ENCODE measurements around the gene GBA3.

Gene GBA3

DNA sequence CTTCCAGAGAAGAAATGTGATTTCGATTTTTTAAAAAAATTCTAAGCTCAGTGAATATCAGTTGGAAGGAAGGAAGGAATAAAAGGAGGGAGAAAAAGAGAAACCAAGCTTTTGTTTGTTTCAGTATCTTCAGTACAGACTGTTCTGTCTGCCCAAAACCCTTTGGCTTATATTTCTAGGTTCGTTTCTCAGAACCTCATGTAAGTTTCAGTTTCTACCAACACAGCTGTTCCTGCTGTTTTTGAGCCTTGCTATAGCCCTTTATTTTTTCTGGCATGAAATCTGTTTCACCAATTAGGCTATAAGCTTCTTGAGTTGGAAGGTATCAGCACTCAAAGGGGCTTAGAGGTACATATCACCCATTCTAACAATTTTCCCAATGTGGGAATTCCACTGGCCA, 157.9 kb downstream of the GBA3 start:
- DNase-seq (ENCODE audit: low spot score): no peak
- H3K27me3 Mint-ChIP-seq (ENCODE audit: low read depth): no peaks in the 10 kb centered on the region
- no peak overlapping the region for H3K4me3 Mint-ChIP-seq
- no peaks in the 10 kb centered on the region for H3K9me3 Mint-ChIP-seq
- H3K27ac Mint-ChIP-seq: no peak overlapping the region
- H3K36me3 Mint-ChIP-seq (ENCODE audit: low read depth): no peaks in the 10 kb centered on the region
- peaks cover 3% of the 10 kb centered on the region for H3K4me1 Mint-ChIP-seq (ENCODE audit: low read depth)

DNA sequence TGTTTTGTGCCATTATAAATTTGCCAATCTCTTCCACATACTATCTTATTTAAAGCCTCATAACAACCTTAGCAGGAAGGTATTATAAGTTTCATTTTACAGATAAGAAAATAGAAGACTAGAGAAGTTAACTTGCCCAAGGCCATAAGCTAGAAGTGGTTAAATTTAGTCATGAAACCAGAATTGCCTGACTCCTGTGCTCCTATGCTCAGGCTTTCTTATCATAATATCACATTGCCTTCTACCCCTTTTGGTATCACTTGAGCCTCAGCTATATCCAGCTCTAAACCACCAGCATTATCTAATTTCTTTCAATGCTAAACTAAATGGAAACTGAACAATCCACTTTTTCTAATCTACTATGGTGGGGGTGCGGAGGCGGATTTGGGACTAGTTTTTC, 164.7 kb downstream of the GBA3 start:
- no peaks in the 10 kb centered on the region for H3K9me3 Mint-ChIP-seq
- H3K36me3 Mint-ChIP-seq (ENCODE audit: low read depth): no peaks in the 10 kb centered on the region
- H3K4me3 Mint-ChIP-seq: no peak overlapping the region
- no peak overlapping the region for H3K27ac Mint-ChIP-seq
- DNase-seq (ENCODE audit: low spot score): no peak
- no peaks in the 10 kb centered on the region for H3K4me1 Mint-ChIP-seq (ENCODE audit: low read depth)
- peaks cover 3% of the 10 kb centered on the region for H3K27me3 Mint-ChIP-seq (ENCODE audit: low read depth)

DNA sequence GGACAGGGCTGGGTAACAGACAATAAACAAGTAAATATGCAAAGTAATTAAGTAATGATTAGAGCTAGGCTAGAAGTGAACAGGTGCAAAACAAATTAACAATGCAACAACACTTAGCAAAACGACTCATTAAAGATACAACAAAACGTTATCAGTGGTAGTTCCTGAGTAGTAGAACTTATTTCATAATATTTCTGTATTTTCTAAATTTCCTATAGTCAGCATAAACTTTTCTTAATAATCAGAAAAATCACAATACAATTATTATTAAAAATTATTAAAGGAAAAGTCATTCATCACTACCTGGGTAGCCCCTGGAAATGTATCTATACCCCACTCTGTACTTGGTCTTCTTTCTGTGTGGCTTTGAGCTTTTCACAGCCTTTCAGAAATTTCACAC, 166.6 kb downstream of the GBA3 start:
- Mint-ChIP-seq H3K27me3 (ENCODE audit: low read depth) (peaks cover 3% of the 10 kb centered on the region), H3K27ac (no peak overlapping the region), H3K4me1 (ENCODE audit: low read depth) (no peaks in the 10 kb centered on the region), H3K36me3 (ENCODE audit: low read depth) (no peaks in the 10 kb centered on the region), H3K4me3 (no peak overlapping the region), H3K9me3 (no peaks in the 10 kb centered on the region)
- DNase-seq (ENCODE audit: low spot score): no peak

All from T-helper 2 cell treated with Interferon-gamma antibody and Interleukin-4, amounts not matched to agents 5 μg/mL and 100 μg/mL, for 36 hours (primary cell).